GM12878 (cell line): ENCODE measurements around the gene VWA7. TPM values are rescaled to one million over a fixed set of nuclear protein-coding genes. Genes with fewer than 3 reads are reported as not detected.
A peak's percentile ranks its signal among the peaks of the same experiment; 100 is the strongest.

Experiments used
- BCL11A ChIP-seq: IDR thresholded peaks from 2 replicates; pipeline ENCODE4 v1.6.1; 2011; ENCODE audit warnings: low read depth, low read length
- CHD2 ChIP-seq: IDR thresholded peaks from 2 replicates; pipeline ENCODE4 v1.6.1; 2011; ENCODE audit warnings: low read depth, low read length, improper control_type of control experiment, borderline replicate concordance
- GATAD2B ChIP-seq: fragments of 450-650 bp; conservative IDR thresholded peaks from 2 replicates; pipeline ENCODE4 v1.6.1; 2017; ENCODE audit warnings: low read depth, mild to moderate bottlenecking, moderate library complexity
- JUND ChIP-seq: IDR thresholded peaks from 2 replicates; pipeline ENCODE4 v1.6.1; 2012; ENCODE audit warnings: low read depth, mild to moderate bottlenecking, low read length, improper control_type of control experiment, moderate library complexity
- KAT2A ChIP-seq: conservative IDR thresholded peaks from 2 replicates; pipeline ENCODE4 v1.6.1; 2011; ENCODE audit warnings: low read depth, low read length; ENCODE audit not compliant: control insufficient read depth
- MEF2A ChIP-seq: IDR thresholded peaks from 2 replicates; pipeline ENCODE4 v1.6.1; 2011; ENCODE audit warnings: low read depth, mild to moderate bottlenecking, low read length, moderate library complexity; ENCODE audit not compliant: insufficient read depth
- MTA3 ChIP-seq: IDR thresholded peaks from 2 replicates; pipeline ENCODE4 v1.6.1; 2012; ENCODE audit warnings: low read length, inconsistent platforms, borderline replicate concordance
- RBBP5 ChIP-seq: fragments of 200-600 bp; sonication (generic); conservative IDR thresholded peaks from 2 replicates; pipeline ENCODE4 v1.6.1; 2016
- RCOR1 ChIP-seq: conservative IDR thresholded peaks from 2 replicates; pipeline ENCODE4 v1.6.1; 2012; ENCODE audit warnings: low read depth, low read length, improper control_type of control experiment
- SRF ChIP-seq, 2 experiments: IDR thresholded peaks; 2 replicates each; pipeline ENCODE4 v1.6.1; 2011; ENCODE audit warnings: low read depth in 2 of 2, low read length in 2 of 2, mild to moderate bottlenecking in 1 of 2, moderate library complexity in 1 of 2
- TCF12 ChIP-seq: IDR thresholded peaks from 2 replicates; pipeline ENCODE4 v1.6.1; 2011; ENCODE audit warnings: low read depth, mild to moderate bottlenecking, low read length
- YBX1 ChIP-seq: fragments of 450-650 bp; IDR thresholded peaks from 2 replicates; pipeline ENCODE4 v1.6.1; 2016; ENCODE audit warnings: antibody characterized with exemption
- ZBED1 ChIP-seq: IDR thresholded peaks from 2 replicates; pipeline ENCODE4 v1.6.1; 2016; ENCODE audit warnings: borderline replicate concordance
- ZBTB33 ChIP-seq: fragments of 450-650 bp; IDR thresholded peaks from 2 replicates; pipeline ENCODE4 v1.6.1; 2017; ENCODE audit warnings: mild to moderate bottlenecking
- ZBTB4 ChIP-seq: fragments of 450-650 bp; formaldehyde crosslinking; IDR thresholded peaks from 2 replicates; pipeline ENCODE4 v1.4.0; 2022; ENCODE audit warnings: mild to moderate bottlenecking, moderate library complexity
- ZNF217 ChIP-seq: fragments of 450-650 bp; IDR thresholded peaks from 2 replicates; pipeline ENCODE4 v1.6.1; 2017; ENCODE audit warnings: antibody characterized with exemption, mild to moderate bottlenecking
- ZNF384 ChIP-seq: IDR thresholded peaks from 2 replicates; pipeline ENCODE4 v1.6.1; 2012; ENCODE audit warnings: low read depth, mild to moderate bottlenecking, low read length, improper control_type of control experiment, borderline replicate concordance
- ZZZ3 ChIP-seq: IDR thresholded peaks from 2 replicates; pipeline ENCODE4 v1.6.1; 2011; ENCODE audit warnings: low read depth; ENCODE audit not compliant: control insufficient read depth, insufficient read length
- polyA plus RNA-seq, 11 experiments: library from polyadenylated mRNA; depleted of rRNA in 4 of 11; unstranded in 6 of 11; stranded (reverse) in 5 of 11; fragments of >200 nt; fragmentation: Nextera tagmentation in 4 of 11; fragmentation: Illumina TruSeq in 1 of 11; extraction: Ambion mirVana in 4 of 11; extraction: Trizol in 1 of 11; gene quantifications; 1 replicate in 1 of 11; 2 replicates in 10 of 11; pipeline versions ENCODE4 v1.2.1 to v1.2.3, GENCODE V29; 2011 to 2016; ENCODE audit warnings: inconsistent platforms in 2 of 11, missing spikeins in 2 of 11, low read depth in 1 of 11
- total RNA-seq, 4 experiments: library from RNA; depleted of rRNA in 3 of 4; stranded (reverse); fragments of >200 nt in 3 of 4; fragmentation: Illumina TruSeq in 1 of 4; extraction: Trizol in 1 of 4; gene quantifications; 2 replicates each; pipeline versions ENCODE4 v1.2.1 to v1.2.3, GENCODE V29; 2013 to 2021
- TF ChIP-seq, protein P1 (sequence below): fragments of 450-650 bp; IDR thresholded peaks from 2 replicates; pipeline ENCODE4 v1.6.1; 2016; ENCODE audit warnings: mild to moderate bottlenecking
- TF ChIP-seq, protein P2 (sequence below): fragments of 450-650 bp; IDR thresholded peaks from 2 replicates; pipeline ENCODE4 v1.6.1; 2017; ENCODE audit warnings: mild to moderate bottlenecking, moderate library complexity

Gene VWA7
- total and polyA plus RNA-seq, 10 of the 15 experiments (the other 5 are each of a cell fraction or from before 2014, with no cell fraction given) = 0.11 to 3.1 (median 1.2) TPM; not detected in 1

- TF ChIP-seq RBBP5 = no peak
- no peak for TF ChIP-seq ZNF384
- no peak for TF ChIP-seq KAT2A
- no peak for TF ChIP-seq ZNF217
- TF ChIP-seq, protein P1, sequence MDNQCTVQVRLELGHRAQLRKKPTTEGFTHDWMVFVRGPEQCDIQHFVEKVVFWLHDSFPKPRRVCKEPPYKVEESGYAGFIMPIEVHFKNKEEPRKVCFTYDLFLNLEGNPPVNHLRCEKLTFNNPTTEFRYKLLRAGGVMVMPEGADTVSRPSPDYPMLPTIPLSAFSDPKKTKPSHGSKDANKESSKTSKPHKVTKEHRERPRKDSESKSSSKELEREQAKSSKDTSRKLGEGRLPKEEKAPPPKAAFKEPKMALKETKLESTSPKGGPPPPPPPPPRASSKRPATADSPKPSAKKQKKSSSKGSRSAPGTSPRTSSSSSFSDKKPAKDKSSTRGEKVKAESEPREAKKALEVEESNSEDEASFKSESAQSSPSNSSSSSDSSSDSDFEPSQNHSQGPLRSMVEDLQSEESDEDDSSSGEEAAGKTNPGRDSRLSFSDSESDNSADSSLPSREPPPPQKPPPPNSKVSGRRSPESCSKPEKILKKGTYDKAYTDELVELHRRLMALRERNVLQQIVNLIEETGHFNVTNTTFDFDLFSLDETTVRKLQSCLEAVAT = peak; percentile 51; the same call in 1 of the 2 replicates
- TF ChIP-seq CHD2 = no peak
- TF ChIP-seq ZBTB4 = no peak
- TF ChIP-seq, protein P2, sequence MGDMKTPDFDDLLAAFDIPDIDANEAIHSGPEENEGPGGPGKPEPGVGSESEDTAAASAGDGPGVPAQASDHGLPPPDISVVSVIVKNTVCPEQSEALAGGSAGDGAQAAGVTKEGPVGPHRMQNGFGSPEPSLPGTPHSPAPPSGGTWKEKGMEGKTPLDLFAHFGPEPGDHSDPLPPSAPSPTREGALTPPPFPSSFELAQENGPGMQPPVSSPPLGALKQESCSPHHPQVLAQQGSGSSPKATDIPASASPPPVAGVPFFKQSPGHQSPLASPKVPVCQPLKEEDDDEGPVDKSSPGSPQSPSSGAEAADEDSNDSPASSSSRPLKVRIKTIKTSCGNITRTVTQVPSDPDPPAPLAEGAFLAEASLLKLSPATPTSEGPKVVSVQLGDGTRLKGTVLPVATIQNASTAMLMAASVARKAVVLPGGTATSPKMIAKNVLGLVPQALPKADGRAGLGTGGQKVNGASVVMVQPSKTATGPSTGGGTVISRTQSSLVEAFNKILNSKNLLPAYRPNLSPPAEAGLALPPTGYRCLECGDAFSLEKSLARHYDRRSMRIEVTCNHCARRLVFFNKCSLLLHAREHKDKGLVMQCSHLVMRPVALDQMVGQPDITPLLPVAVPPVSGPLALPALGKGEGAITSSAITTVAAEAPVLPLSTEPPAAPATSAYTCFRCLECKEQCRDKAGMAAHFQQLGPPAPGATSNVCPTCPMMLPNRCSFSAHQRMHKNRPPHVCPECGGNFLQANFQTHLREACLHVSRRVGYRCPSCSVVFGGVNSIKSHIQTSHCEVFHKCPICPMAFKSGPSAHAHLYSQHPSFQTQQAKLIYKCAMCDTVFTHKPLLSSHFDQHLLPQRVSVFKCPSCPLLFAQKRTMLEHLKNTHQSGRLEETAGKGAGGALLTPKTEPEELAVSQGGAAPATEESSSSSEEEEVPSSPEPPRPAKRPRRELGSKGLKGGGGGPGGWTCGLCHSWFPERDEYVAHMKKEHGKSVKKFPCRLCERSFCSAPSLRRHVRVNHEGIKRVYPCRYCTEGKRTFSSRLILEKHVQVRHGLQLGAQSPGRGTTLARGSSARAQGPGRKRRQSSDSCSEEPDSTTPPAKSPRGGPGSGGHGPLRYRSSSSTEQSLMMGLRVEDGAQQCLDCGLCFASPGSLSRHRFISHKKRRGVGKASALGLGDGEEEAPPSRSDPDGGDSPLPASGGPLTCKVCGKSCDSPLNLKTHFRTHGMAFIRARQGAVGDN = no peak
- TF ChIP-seq TCF12 = peak; percentile 62; the same call in 1 of the 2 replicates
- TF ChIP-seq BCL11A = no peak
- no peak for TF ChIP-seq ZBTB33
- TF ChIP-seq JUND = no peak
- no peak for TF ChIP-seq ZZZ3
- TF ChIP-seq MEF2A = no peak
- no peak for TF ChIP-seq MTA3
- TF ChIP-seq YBX1 = no peak
- TF ChIP-seq RCOR1 = no peak
- no peak for TF ChIP-seq ZBED1
- peak; percentile 62; the same call in 1 of the 2 replicates for TF ChIP-seq GATAD2B
- TF ChIP-seq SRF (IDR thresholded peaks at IDR 0.05; ENCODE audit: low read depth in 2 of 2, low read length in 2 of 2) = no peak
Observed at GRCh38 chr6:31815025-31815838, 38.1 kb upstream of the VWA7 start, which contains the start of the genes HSPA1A and HSPA1L (continued).
